KMS-11 (cell line): ENCODE data around the gene MAS1.

Experiments
- H2AFZ ChIP-seq: fragments of 200-600 bp; sonication (generic); 2 replicates; pipeline ENCODE4 v1.6.1; 2016; ENCODE audit warnings: antibody characterized with exemption, mixed run types, low read depth
- H3K27ac ChIP-seq: fragments of 200-600 bp; sonication (generic); 2 replicates; pipeline ENCODE4 v1.6.1; 2016; ENCODE audit warnings: mild to moderate bottlenecking, mixed run types
- H3K27me3 ChIP-seq: fragments of 200-600 bp; sonication (generic); 2 replicates; pipeline ENCODE4 v1.6.1; 2017; ENCODE audit warnings: mild to moderate bottlenecking, low read depth, mixed run types, moderate library complexity; ENCODE audit not compliant: insufficient read depth
- H3K36me3 ChIP-seq: fragments of 200-600 bp; sonication (generic); 2 replicates; pipeline ENCODE4 v1.6.1; 2017; ENCODE audit warnings: mild to moderate bottlenecking, mixed run types; ENCODE audit not compliant: insufficient read depth
- H3K4me1 ChIP-seq: fragments of 200-600 bp; sonication (generic); 2 replicates; pipeline ENCODE4 v1.6.1; 2016; ENCODE audit warnings: mild to moderate bottlenecking, low read depth, mixed run types; ENCODE audit not compliant: poor library complexity, severe bottlenecking
- H3K4me2 ChIP-seq: fragments of 200-600 bp; sonication (generic); 2 replicates; pipeline ENCODE4 v1.7.0; 2016; ENCODE audit warnings: mild to moderate bottlenecking, mixed run types
- H3K4me3 ChIP-seq: fragments of 200-600 bp; sonication (generic); IDR thresholded peaks from 2 replicates; pipeline ENCODE4 v1.6.1; 2017; ENCODE audit warnings: low read depth, low read length, mixed read lengths; ENCODE audit not compliant: insufficient read depth
- H3K79me2 ChIP-seq: fragments of 200-600 bp; sonication (generic); 2 replicates; pipeline ENCODE4 v1.6.1; 2016; ENCODE audit warnings: low read depth, mixed run types; ENCODE audit not compliant: insufficient read depth
- H3K9ac ChIP-seq: fragments of 200-600 bp; sonication (generic); 2 replicates; pipeline ENCODE4 v1.6.1; 2016; ENCODE audit warnings: mild to moderate bottlenecking, mixed run types
- H4K20me1 ChIP-seq: fragments of 200-600 bp; sonication (generic); 2 replicates; pipeline ENCODE4 v1.6.1; 2016; ENCODE audit warnings: mild to moderate bottlenecking, mixed run types; ENCODE audit not compliant: insufficient read depth
- TF ChIP-seq, protein P1 (sequence below): fragments of 200-600 bp; sonication (generic); conservative IDR thresholded peaks from 2 replicates; pipeline ENCODE4 v1.6.1; 2017; ENCODE audit warnings: low read depth, mild to moderate bottlenecking, antibody characterized with exemption, low read length, moderate library complexity, mixed read lengths

MAS1 gene

GRCh38 chr6:159871241-159871640 is 19.5 kb upstream of the MAS1 start:
- Histone ChIP-seq H3K79me2 (no peaks in the 10 kb centered on the region), H3K4me1 (no peaks in the 10 kb centered on the region), H3K36me3 (no peaks in the 10 kb centered on the region), H3K4me3 (no peak overlapping the region), H3K27me3 (no peaks in the 10 kb centered on the region), H3K27ac (no peak overlapping the region), H3K9ac (no peak overlapping the region), H2AFZ (no peak overlapping the region), H3K4me2 (no peak overlapping the region), H4K20me1 (no peaks in the 10 kb centered on the region)
- TF ChIP-seq, protein P1, sequence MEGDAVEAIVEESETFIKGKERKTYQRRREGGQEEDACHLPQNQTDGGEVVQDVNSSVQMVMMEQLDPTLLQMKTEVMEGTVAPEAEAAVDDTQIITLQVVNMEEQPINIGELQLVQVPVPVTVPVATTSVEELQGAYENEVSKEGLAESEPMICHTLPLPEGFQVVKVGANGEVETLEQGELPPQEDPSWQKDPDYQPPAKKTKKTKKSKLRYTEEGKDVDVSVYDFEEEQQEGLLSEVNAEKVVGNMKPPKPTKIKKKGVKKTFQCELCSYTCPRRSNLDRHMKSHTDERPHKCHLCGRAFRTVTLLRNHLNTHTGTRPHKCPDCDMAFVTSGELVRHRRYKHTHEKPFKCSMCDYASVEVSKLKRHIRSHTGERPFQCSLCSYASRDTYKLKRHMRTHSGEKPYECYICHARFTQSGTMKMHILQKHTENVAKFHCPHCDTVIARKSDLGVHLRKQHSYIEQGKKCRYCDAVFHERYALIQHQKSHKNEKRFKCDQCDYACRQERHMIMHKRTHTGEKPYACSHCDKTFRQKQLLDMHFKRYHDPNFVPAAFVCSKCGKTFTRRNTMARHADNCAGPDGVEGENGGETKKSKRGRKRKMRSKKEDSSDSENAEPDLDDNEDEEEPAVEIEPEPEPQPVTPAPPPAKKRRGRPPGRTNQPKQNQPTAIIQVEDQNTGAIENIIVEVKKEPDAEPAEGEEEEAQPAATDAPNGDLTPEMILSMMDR = no peak

DNA sequence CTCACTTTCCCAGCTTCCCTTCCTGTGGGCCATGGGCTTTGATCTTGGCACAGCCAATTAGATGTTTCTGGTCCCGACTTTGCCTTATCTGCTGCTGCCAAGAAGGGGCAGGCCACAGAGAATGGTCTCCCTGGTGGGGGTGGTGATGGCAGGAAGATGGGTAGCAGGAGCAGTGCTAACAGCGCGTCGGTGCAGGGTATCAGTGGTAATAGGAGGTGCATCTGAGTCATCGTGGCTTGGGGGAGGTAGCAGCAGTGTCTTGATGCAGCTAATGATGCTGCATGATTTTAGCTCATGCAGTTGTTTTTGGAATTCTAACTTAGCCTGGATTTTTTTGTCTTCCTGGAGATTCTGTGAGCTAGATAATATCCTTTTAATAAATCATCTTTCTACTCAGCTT is 18.9 kb upstream of the MAS1 start:
- H3K27me3 ChIP-seq = no peaks in the 10 kb centered on the region
- H3K4me2 ChIP-seq = no peak overlapping the region
- H4K20me1 ChIP-seq = no peaks in the 10 kb centered on the region
- no peak overlapping the region for H2AFZ ChIP-seq
- no peak overlapping the region for H3K27ac ChIP-seq
- TF ChIP-seq, protein P1 = no peak
- no peak overlapping the region for H3K4me3 ChIP-seq
- no peaks in the 10 kb centered on the region for H3K79me2 ChIP-seq
- H3K36me3 ChIP-seq = no peaks in the 10 kb centered on the region
- H3K4me1 ChIP-seq = no peaks in the 10 kb centered on the region
- H3K9ac ChIP-seq = no peak overlapping the region

DNA sequence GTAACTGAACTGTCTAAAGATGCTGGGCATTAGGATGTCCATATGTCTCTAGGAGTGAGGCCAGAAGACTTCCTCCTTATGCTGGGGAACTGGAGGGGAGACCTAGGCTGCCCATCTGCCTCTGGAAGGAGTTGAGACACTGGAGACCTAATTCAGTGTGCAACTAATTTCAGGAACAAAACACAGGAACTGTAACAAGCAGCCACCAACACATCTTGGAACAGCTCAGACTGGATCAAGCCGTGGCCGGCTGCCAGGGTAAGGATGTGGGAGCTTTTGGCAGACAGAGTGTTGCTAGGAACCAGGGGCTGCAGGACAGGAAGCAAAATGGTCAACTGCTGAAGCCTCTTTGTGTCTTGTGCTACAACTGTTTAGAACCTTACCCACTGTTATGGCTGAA is 16.4 kb upstream of the MAS1 start:
- TF ChIP-seq, protein P1 = no peak

GRCh38 chr6:159875194-159875593 is 15.6 kb upstream of the MAS1 start:
- Histone ChIP-seq H4K20me1 (no peaks in the 10 kb centered on the region), H3K4me3 (no peak overlapping the region), H2AFZ (no peak overlapping the region), H3K27me3 (no peaks in the 10 kb centered on the region), H3K9ac (no peak overlapping the region), H3K79me2 (no peaks in the 10 kb centered on the region), H3K36me3 (no peaks in the 10 kb centered on the region), H3K4me2 (no peak overlapping the region), H3K27ac (no peak overlapping the region), H3K4me1 (no peaks in the 10 kb centered on the region)
- TF ChIP-seq, protein P1 = no peak

More for the DNA sequence above, 16.4 kb upstream of the MAS1 start:
- Histone ChIP-seq H2AFZ (no peak overlapping the region), H3K27me3 (no peaks in the 10 kb centered on the region), H3K9ac (no peak overlapping the region), H3K4me3 (no peak overlapping the region), H3K36me3 (no peaks in the 10 kb centered on the region), H3K4me1 (no peaks in the 10 kb centered on the region), H4K20me1 (no peaks in the 10 kb centered on the region), H3K27ac (no peak overlapping the region), H3K79me2 (no peaks in the 10 kb centered on the region), H3K4me2 (no peak overlapping the region)

DNA sequence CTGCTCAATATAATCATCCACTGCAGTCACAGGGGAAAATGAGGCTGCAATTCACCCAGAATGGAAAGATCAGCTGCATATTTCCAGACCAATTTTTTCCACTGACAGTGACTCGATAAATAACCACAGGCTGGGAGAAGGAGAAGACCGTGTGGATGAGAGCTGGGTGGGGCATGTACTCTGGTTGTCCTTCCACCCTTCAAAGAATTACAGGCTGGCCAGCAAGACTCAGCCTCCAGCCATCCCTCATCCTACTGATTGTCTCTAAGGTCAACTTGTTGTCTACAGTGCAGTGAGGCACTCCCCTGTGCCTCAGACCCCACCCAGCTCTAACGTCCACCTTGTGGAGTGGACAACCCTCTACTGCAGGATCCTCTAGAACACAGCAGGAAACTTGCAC is 14.5 kb upstream of the MAS1 start:
- Histone ChIP-seq H3K4me2 (no peak overlapping the region), H3K27me3 (no peaks in the 10 kb centered on the region), H3K4me3 (no peak overlapping the region), H3K4me1 (no peaks in the 10 kb centered on the region), H3K36me3 (no peaks in the 10 kb centered on the region), H2AFZ (no peak overlapping the region), H3K27ac (no peak overlapping the region), H3K79me2 (no peaks in the 10 kb centered on the region), H4K20me1 (no peaks in the 10 kb centered on the region), H3K9ac (no peak overlapping the region)
- TF ChIP-seq, protein P1 = no peak
